ENCODE results near the gene ANKUB1. TPM values are rescaled to one million over a fixed set of nuclear protein-coding genes. Genes with fewer than 3 reads are reported as not detected.

Gene ANKUB1
- total and polyA plus RNA-seq, 9 of the 15 experiments (the other 6 are each of a cell fraction or from before 2014, with no cell fraction given): not detected

- TF ChIP-seq, protein P1, sequence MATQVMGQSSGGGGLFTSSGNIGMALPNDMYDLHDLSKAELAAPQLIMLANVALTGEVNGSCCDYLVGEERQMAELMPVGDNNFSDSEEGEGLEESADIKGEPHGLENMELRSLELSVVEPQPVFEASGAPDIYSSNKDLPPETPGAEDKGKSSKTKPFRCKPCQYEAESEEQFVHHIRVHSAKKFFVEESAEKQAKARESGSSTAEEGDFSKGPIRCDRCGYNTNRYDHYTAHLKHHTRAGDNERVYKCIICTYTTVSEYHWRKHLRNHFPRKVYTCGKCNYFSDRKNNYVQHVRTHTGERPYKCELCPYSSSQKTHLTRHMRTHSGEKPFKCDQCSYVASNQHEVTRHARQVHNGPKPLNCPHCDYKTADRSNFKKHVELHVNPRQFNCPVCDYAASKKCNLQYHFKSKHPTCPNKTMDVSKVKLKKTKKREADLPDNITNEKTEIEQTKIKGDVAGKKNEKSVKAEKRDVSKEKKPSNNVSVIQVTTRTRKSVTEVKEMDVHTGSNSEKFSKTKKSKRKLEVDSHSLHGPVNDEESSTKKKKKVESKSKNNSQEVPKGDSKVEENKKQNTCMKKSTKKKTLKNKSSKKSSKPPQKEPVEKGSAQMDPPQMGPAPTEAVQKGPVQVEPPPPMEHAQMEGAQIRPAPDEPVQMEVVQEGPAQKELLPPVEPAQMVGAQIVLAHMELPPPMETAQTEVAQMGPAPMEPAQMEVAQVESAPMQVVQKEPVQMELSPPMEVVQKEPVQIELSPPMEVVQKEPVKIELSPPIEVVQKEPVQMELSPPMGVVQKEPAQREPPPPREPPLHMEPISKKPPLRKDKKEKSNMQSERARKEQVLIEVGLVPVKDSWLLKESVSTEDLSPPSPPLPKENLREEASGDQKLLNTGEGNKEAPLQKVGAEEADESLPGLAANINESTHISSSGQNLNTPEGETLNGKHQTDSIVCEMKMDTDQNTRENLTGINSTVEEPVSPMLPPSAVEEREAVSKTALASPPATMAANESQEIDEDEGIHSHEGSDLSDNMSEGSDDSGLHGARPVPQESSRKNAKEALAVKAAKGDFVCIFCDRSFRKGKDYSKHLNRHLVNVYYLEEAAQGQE (IDR thresholded peaks at IDR 0.05; ENCODE audit: borderline replicate concordance): peak; percentile 97
- TF ChIP-seq, protein P1 (CRISPR knock-in tag; IDR thresholded peaks at IDR 0.05; ENCODE audit: low read depth): peak; percentile 84
- TF ChIP-seq SAP30 (IDR thresholded peaks at IDR 0.05; ENCODE audit: borderline replicate concordance, insufficient read depth, low read depth, low read length, poor library complexity, severe bottlenecking) (peak; percentile 7), JUN (IDR thresholded peaks at IDR 0.05; ENCODE audit: borderline replicate concordance, low read depth, low read length) (no peak), JUN (CRISPR knock-in tag; IDR thresholded peaks at IDR 0.05; ENCODE audit: borderline replicate concordance) (no peak), ZFX (CRISPR knock-in tag; IDR thresholded peaks at IDR 0.05) (no peak; the same call in 1 of the 2 replicates), ARNT (IDR thresholded peaks at IDR 0.05) (no peak), RCOR1 (IDR thresholded peaks at IDR 0.05; ENCODE audit: borderline replicate concordance in 1 of 2, low read depth in 2 of 2, low read length in 2 of 2) (no peak), CCAR2 (IDR thresholded peaks at IDR 0.05; ENCODE audit: low read depth, low read length) (no peak), DIDO1 (tag; IDR thresholded peaks at IDR 0.05; ENCODE audit: low read depth) (no peak), ZNF282 (CRISPR knock-in tag; IDR thresholded peaks at IDR 0.05) (no peak), CHD2 (IDR thresholded peaks at IDR 0.05; ENCODE audit: low read depth, low read length) (no peak), FOXA1 (IDR thresholded peaks at IDR 0.05; ENCODE audit: borderline replicate concordance) (0 out of 2 replicates have a peak, but pooled peaks have one; percentile 15), POU5F1 (IDR thresholded peaks at IDR 0.05; ENCODE audit: borderline replicate concordance, low read depth, low read length, partially characterized antibody) (no peak), MED1 (CRISPR knock-in tag; IDR thresholded peaks at IDR 0.05; ENCODE audit: borderline replicate concordance) (no peak), BRCA1 (IDR thresholded peaks at IDR 0.05) (no peak), BRCA1 (CRISPR knock-in tag; IDR thresholded peaks at IDR 0.05) (no peak), ILK (tag; IDR thresholded peaks at IDR 0.05; ENCODE audit: borderline replicate concordance, low read depth) (no peak)
- TF ChIP-seq, protein P2, sequence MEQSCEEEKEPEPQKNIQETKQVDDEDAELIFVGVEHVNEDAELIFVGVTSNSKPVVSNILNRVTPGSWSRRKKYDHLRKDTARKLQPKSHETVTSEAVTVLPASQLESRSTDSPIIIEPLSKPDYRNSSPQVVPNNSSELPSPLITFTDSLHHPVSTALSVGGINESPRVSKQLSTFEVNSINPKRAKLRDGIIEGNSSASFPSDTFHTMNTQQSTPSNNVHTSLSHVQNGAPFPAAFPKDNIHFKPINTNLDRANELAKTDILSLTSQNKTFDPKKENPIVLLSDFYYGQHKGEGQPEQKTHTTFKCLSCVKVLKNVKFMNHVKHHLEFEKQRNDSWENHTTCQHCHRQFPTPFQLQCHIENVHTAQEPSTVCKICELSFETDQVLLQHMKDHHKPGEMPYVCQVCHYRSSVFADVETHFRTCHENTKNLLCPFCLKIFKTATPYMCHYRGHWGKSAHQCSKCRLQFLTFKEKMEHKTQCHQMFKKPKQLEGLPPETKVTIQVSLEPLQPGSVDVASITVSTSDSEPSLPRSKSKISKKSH (CRISPR knock-in tag; IDR thresholded peaks at IDR 0.05): no peak
Observed at GRCh38 chr3:149813367-149814281, 21.3 kb upstream of the ANKUB1 start (continued).
